Keratinocyte (primary cell): ENCODE data around the gene ACR. TPM values are rescaled to one million over a fixed set of nuclear protein-coding genes. Genes with fewer than 3 reads are reported as not detected.

Experiments
- DNase-seq: peaks from one replicate; pipeline ENCODE4 v3.0.0-alpha.2; 2011; ENCODE audit warnings: low read depth, missing footprints, low spot score
- FAIRE-seq: peaks from 2 replicates; lab custom pipeline; 2011; peaks lifted over from hg19 to GRCh38; lab: Jason Lieb, UNC
- H2AFZ ChIP-seq: 2 replicates; pipeline ENCODE4 v1.6.0; 2012; ENCODE audit warnings: low read length, control low read depth, inconsistent platforms; ENCODE audit not compliant: control insufficient read depth
- H3K27ac ChIP-seq: 2 replicates; pipeline ENCODE4 v1.5.1; 2011; ENCODE audit warnings: low read length; ENCODE audit not compliant: control insufficient read depth, insufficient read depth
- H3K27me3 ChIP-seq: 3 replicates; pipeline ENCODE4 v1.6.0; 2011; ENCODE audit warnings: low read length; ENCODE audit not compliant: control insufficient read depth, insufficient read depth; ENCODE audit errors: extremely low read depth
- H3K36me3 ChIP-seq, 2 experiments: 2 replicates in 1 of 2; 3 replicates in 1 of 2; pipeline ENCODE4 v1.5.1; 2011; ENCODE audit warnings: low read length in 2 of 2, mild to moderate bottlenecking in 1 of 2; ENCODE audit not compliant: control insufficient read depth in 2 of 2, insufficient read depth in 2 of 2; ENCODE audit errors: extremely low read depth in 1 of 2
- H3K4me1 ChIP-seq: 3 replicates; pipeline ENCODE4 v1.5.1; 2011; ENCODE audit warnings: low read length; ENCODE audit not compliant: control insufficient read depth, insufficient read depth; ENCODE audit errors: extremely low read depth
- H3K4me2 ChIP-seq: 3 replicates; pipeline ENCODE4 v1.6.0; 2011; ENCODE audit warnings: low read depth, low read length; ENCODE audit not compliant: control insufficient read depth, insufficient read depth; ENCODE audit errors: extremely low read depth
- H3K4me3 ChIP-seq, 3 experiments: fragments of 200-600 bp in 1 of 3; sonication (generic) in 1 of 3; 2 replicates in 2 of 3; 3 replicates in 1 of 3; pipeline ENCODE4 v1.5.1; 2011 to 2016; ENCODE audit warnings: low read length in 3 of 3, mild to moderate bottlenecking in 3 of 3, control low read depth in 2 of 3, inconsistent platforms in 1 of 3, low read depth in 1 of 3, mixed read lengths in 1 of 3, mixed run types in 1 of 3, moderate library complexity in 1 of 3; ENCODE audit not compliant: control insufficient read depth in 2 of 3, insufficient read depth in 2 of 3; ENCODE audit errors: extremely low read depth in 1 of 3
- H3K79me2 ChIP-seq: 2 replicates; pipeline ENCODE4 v1.6.0; 2012; ENCODE audit warnings: low read length; ENCODE audit not compliant: control insufficient read depth, insufficient read depth
- H3K9ac ChIP-seq: 3 replicates; pipeline ENCODE4 v1.6.0; 2011; ENCODE audit warnings: low read length; ENCODE audit not compliant: control insufficient read depth, insufficient read depth; ENCODE audit errors: extremely low read depth
- H3K9me1 ChIP-seq: 3 replicates; pipeline ENCODE4 v1.6.0; 2011; ENCODE audit warnings: low read length; ENCODE audit not compliant: control insufficient read depth, insufficient read depth; ENCODE audit errors: extremely low read depth
- H3K9me3 ChIP-seq: 2 replicates; pipeline ENCODE4 v1.5.1; 2012; ENCODE audit warnings: low read depth, low read length; ENCODE audit not compliant: control insufficient read depth
- H4K20me1 ChIP-seq: 3 replicates; pipeline ENCODE4 v1.6.0; 2011; ENCODE audit warnings: low read length; ENCODE audit not compliant: control insufficient read depth, insufficient read depth; ENCODE audit errors: extremely low read depth
- CTCF ChIP-seq, 3 experiments: IDR thresholded peaks in 1 of 3; conservative IDR thresholded peaks in 1 of 3; optimal IDR thresholded peaks in 1 of 3; 2 replicates in 2 of 3; 3 replicates in 1 of 3; pipeline versions ENCODE3 to v1.5.1; 2011; ENCODE audit warnings: low read length in 3 of 3, mild to moderate bottlenecking in 3 of 3, moderate library complexity in 2 of 3, control low read depth in 1 of 3, inconsistent platforms in 1 of 3; ENCODE audit not compliant: insufficient read depth in 2 of 3; ENCODE audit errors: extremely low read depth in 1 of 3
- EZH2 ChIP-seq: IDR thresholded peaks from one replicate; pipeline ENCODE4 v1.6.1; 2012; ENCODE audit warnings: inconsistent platforms, mild to moderate bottlenecking, low read length, moderate library complexity
- dilution Hi-C: fragments of 300-500 bp; cut with MboI; formaldehyde crosslinking; loops from one replicate; pipeline ENCODE4 v1.7.0; 2020; ENCODE audit warnings: low sequenced_read_pairs; ENCODE audit not compliant: extremely low pct_ligation_motif_present
- polyA plus RNA-seq, 5 experiments: library from polyadenylated mRNA; depleted of rRNA in 3 of 5; stranded (reverse) in 3 of 5; stranded (forward) in 1 of 5; unstranded in 1 of 5; fragments of >200 nt; gene quantifications; 1 replicate in 1 of 5; 2 replicates in 3 of 5; 3 replicates in 1 of 5; pipeline versions ENCODE4 v1.2.1 to v1.2.3, GENCODE V29; 2011 to 2012; ENCODE audit warnings: missing spikeins in 2 of 5, low read depth in 1 of 5, low replicate concordance in 1 of 5

Gene ACR
- polyA plus RNA-seq, 1 donor (not counting 4 experiments of a cell fraction or from before 2014, with no cell fraction given): not detected

- Histone ChIP-seq H3K36me3 (no peaks in the 10 kb centered on the region), H3K4me3 (no peak overlapping the region), H3K9me1 (no peaks in the 10 kb centered on the region), H4K20me1 (no peaks in the 10 kb centered on the region), H3K4me2 (no peak overlapping the region), H3K27me3 (peaks cover 22% of the 10 kb centered on the region), H2AFZ (no peak overlapping the region), H3K79me2 (no peaks in the 10 kb centered on the region), H3K27ac (no peak overlapping the region), H3K4me1 (no peaks in the 10 kb centered on the region), H3K9ac (no peak overlapping the region), H3K9me3 (no peaks in the 10 kb centered on the region)
- TF ChIP-seq CTCF (optimal IDR thresholded peaks at IDR 0.05 in 1 of 3, IDR thresholded peaks at IDR 0.05 in 1 of 3, conservative IDR thresholded peaks at IDR 0.05 in 1 of 3; ENCODE audit: extremely low read depth in 1 of 3, insufficient read depth in 2 of 3, low read length in 3 of 3) (no peak), EZH2 (no peak)
- DNase-seq (no peak), FAIRE-seq (no peak)
- dilution Hi-C loops: no loop called here
Measured at GRCh38 chr22:50721257-50721844, 16.7 kb upstream of the ACR start.

GRCh38 chr22:50722048-50722701 is 15.8 kb upstream of the ACR start:
- Histone ChIP-seq H3K79me2 (no peaks in the 10 kb centered on the region), H3K4me1 (no peaks in the 10 kb centered on the region), H3K36me3 (no peaks in the 10 kb centered on the region), H3K4me2 (no peak overlapping the region), H3K27me3 (peaks cover 22% of the 10 kb centered on the region), H3K9ac (no peak overlapping the region), H2AFZ (no peak overlapping the region), H3K9me1 (no peaks in the 10 kb centered on the region), H4K20me1 (no peaks in the 10 kb centered on the region), H3K9me3 (no peaks in the 10 kb centered on the region), H3K4me3 (no peak overlapping the region), H3K27ac (no peak overlapping the region)
- no peak for FAIRE-seq
- dilution Hi-C loops: no loop called here
- DNase-seq: no peak
- TF ChIP-seq CTCF (optimal IDR thresholded peaks at IDR 0.05 in 1 of 3, IDR thresholded peaks at IDR 0.05 in 1 of 3, conservative IDR thresholded peaks at IDR 0.05 in 1 of 3; ENCODE audit: extremely low read depth in 1 of 3, insufficient read depth in 2 of 3, low read length in 3 of 3) (no peak), EZH2 (no peak)
